ENCODE results near the gene PLK3.

GRCh38 chr1:44822131-44822701, 22.0 kb downstream of the PLK3 start:
- TF ChIP-seq PATZ1 (CRISPR knock-in tag; IDR thresholded peaks at IDR 0.05; ENCODE audit: borderline replicate concordance) (no peak), GLIS3 (CRISPR knock-in tag; IDR thresholded peaks at IDR 0.05) (no peak), TCF4 (CRISPR knock-in tag; IDR thresholded peaks at IDR 0.05; ENCODE audit: borderline replicate concordance) (no peak), ZNF70 (CRISPR knock-in tag; IDR thresholded peaks at IDR 0.05) (no peak), BACH2 (CRISPR knock-in tag; IDR thresholded peaks at IDR 0.05; ENCODE audit: borderline replicate concordance) (no peak), ZFP3 (CRISPR knock-in tag; IDR thresholded peaks at IDR 0.05) (no peak)
